ENCODE data around the gene KDSR.

KDSR gene, protein sequence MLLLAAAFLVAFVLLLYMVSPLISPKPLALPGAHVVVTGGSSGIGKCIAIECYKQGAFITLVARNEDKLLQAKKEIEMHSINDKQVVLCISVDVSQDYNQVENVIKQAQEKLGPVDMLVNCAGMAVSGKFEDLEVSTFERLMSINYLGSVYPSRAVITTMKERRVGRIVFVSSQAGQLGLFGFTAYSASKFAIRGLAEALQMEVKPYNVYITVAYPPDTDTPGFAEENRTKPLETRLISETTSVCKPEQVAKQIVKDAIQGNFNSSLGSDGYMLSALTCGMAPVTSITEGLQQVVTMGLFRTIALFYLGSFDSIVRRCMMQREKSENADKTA

DNA sequence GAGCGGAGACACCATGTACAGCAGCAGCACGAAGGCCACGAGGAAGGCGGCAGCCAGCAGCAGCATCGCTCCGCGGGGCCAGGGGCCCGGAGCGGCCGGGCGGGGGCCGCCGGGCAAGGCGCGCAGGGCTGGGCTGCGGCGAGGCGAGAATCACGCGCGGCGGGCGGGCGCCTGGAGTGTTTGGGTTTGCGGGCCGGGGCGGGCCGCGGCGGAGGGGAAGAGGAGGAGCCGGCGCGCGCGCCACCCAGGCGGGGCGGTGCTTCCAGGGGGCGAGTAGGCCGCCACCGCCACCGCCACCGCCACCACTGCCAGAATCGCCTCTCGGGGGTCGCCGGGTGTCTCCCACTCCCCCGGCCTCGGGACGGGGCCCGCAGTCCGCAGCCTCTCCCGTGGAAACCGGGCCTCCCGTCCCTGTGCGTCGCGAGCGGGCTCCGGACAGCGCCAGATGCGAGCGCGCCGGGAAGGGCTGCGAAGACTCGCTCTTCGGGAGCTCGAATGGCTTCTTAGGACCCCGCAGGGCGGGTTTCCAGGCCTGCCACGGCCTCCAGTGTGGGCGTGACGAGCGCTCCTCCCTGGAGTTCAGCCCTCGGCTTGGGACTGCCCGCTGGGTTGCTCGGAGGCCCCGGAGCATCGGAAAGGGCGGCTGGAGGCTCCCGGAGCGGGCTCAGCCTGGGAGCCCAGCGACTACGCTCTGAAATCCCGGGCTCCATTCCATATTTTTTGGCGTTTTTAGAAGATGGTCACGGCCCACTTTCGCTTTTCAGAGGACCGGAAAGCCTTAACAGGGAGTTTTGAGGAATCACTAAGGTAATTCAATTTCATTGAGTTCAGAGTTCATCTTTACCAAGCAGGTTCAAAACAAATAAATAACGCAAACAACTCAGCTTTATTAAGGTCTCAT lies at the start of gene KDSR:
Gene KDSR (minus strand): TSS at position 154 of the 901 bp plus-strand sequence. CDS start 88 bp downstream, at position 66.
- DNase-seq: peak; percentile 82

DNA sequence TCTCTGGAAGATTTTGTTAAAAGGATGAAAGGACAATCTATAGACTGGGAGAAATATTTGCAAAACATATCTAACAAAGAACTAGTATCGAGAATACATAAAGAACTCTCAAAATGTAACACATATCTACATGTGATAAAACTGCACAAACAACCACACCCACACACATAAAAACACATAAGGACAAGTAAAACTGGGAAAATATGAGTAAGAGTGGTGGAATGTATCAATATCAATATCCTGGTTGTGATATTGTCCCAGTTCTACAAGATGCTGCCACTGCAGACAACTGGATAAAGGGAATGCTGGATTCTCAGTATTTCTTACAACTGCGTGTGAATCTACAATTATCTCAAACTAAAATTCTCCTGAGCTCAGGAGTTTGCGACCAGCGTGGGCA lies 45.9 kb upstream of the KDSR start:
- DNase-seq: no peak

DNA sequence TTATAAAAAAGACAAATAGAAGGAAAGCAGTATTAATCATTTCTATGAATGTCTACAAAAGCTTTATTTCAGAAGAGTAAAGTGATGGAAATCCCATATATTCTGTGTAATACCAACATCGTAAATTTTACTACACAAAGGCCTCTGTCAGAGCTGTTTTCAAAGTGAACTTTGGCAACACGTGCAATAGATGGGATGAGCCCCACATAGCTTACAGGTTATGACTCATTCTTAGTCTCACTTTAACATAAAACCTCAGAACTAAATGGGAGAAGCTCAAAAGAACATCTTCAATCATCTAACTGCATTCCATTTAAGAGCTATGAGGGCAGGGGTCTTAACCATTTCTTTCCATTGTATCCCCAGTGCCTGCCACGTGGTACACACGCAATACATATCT lies 43.8 kb upstream of the KDSR start:
- DNase-seq: no peak

DNA sequence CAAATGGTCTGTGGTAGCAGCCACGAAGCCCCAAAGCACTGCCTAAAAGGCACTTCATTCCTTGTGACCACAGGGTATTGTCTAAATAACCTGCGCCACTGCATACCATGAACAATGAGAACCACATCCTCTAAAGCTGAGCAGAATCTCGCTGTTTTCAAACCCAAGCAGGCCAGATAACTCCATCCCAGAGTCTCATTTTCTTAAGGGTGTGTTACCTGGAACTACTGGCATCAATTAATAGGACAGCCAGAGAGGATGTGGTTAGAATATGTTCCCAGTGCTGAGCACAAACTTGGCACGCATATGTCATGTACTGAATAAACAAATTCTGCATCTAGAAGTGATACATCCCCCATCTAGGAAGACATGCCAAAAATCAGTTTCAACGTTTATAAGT lies 42.3 kb upstream of the KDSR start:
- DNase-seq: no peak

DNA sequence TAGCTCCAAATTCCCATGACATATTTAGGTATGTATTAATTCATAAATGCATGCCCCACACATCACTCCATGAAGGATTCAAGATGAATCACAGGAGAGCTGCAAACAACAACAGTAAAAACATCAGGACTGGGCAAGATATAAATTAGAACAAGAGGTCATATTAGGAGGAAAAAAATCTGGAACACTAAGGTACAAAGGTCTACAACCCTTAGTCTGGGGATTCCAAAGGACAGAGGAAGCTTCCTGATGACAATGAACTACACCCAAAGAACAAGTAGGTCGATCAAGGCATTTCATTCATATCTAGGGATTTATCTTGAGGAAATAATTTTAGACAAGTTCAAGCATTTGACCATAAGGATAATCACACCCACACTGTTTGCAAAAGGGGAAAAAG lies 40.7 kb upstream of the KDSR start:
- DNase-seq: no peak

DNA sequence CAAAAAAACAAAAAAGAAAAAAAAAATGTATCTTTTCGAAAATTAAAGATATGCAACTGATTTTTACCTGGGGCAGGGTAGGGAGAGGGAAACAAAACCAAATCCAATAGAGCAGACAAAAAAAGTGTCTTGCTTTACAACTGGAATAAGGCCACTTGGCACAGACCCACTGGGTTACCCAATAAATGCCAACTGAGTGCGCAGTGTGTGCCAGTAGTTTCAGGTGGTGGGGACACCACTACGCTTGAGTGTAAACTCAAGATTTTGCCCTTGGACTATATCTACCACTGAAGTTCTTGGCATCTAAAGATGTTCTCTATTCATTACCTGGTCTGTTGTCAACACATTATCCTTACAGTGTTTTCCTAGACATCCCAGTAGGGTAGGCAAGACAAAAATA lies 39.0 kb upstream of the KDSR start:
- no peak for DNase-seq

DNA sequence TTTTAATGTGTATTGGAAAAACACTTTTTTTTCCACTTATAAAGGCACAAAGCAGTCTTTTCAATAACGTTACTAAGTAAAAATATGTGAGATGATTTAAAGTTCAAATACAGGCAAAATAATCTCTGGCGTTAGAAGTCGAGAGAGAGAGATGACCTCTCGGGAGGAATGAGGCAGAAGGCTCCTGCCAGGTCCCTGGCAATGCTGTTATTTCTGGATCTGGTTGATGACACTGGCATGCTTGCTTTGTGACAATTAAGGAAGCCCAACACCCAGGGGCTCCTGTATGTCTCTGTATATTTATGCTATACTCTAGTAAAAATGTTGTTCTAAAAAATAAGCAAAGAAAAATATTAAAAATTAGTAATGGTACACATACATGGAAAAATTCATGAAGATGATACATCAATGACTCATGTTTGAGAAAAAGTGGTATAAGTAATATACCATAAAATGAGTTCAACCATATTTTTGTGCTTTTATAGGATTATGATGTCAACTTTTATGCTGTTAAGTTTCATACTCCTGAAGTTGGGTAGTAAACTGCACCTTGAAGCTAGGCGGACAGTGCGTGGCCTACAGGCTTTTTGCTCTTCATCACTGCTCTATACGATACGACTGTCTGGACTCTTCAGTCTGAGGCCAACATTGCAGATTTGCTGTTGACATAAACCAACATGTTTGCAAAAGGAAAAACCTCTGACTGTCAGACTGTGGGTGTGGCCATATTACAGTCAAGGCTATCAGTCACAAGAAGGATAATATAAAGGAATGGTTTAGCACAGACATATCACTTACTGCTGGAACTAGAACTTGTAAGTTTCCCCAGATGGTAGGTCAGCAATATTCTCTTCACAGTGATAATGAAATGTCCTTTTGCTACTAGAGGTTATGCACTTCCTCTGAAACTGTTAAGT lies 35.5 kb upstream of the KDSR start:
- no peak for DNase-seq

DNA sequence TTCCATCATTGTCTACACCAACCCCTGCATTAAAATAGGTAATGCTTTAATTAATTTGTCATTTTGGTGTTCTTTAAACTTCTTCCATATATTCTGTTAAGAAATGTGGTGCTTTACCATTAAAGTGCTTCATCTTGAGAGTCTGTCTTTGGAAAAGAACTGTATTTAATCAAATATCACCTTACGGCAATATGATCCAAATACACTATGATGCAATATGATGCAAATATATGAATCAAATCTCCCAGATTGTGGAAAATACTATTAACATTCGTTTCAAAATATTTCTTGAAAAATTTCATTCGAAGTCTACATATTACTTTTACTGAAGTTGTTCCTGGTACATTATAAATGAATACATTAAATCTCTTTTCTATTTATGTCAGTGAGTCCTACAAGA lies 32.3 kb upstream of the KDSR start:
- no peak for DNase-seq

DNA sequence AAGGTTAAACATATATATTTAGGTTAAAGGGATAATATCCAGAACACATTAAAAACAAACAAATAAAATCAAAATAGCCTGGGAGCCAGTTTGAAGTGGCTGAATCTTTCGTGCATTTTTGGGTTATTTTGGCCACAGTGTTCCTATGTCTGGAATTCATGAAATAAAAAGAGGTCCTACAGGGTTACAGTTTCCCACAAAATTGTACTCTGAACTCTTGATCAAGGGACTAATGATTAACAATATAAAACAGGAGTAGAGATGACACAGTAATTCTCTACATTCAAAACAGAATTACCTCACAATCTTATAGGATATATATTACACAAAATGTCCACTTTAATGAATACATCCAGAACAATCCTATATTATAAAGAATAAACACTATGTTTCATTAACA lies 30.3 kb upstream of the KDSR start:
- no peak for DNase-seq

DNA sequence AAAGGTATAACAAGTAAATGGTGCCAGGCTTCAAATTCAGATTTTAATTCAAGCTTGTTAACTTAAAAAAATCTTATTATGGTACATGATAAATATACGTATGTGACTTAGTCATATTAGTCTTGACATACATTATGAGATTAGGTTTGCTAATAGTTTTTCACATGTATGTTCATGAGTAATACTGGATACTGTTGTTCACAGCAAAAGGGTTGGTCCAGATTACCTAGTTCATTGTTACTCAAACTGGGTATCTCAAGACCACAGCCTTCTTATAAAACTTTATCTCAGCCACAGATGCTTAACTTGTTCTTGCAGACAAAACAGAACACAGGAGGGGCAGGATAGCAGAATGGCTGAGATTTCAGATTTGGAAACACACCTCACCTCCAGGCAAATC lies 28.5 kb upstream of the KDSR start:
- DNase-seq: no peak

DNA sequence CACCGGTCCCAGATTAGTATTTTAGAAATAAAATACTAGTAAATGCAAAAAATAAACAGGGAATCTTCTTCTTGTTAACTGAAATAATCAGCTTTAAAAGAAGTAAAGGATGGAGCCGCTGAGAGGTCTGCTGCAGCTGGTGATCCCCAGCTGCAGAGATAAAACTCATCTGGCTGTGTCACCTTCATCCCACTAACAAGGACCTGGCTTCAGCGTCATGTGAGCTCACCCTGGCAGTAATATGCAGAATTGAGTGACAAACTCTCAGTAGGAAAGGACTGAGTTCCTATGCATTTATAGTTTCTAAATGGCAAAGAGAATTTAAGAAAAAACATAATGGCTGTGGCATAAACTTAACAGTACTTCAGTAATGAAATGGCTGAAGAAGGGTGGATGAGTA lies 27.9 kb upstream of the KDSR start:
- no peak for DNase-seq

DNA sequence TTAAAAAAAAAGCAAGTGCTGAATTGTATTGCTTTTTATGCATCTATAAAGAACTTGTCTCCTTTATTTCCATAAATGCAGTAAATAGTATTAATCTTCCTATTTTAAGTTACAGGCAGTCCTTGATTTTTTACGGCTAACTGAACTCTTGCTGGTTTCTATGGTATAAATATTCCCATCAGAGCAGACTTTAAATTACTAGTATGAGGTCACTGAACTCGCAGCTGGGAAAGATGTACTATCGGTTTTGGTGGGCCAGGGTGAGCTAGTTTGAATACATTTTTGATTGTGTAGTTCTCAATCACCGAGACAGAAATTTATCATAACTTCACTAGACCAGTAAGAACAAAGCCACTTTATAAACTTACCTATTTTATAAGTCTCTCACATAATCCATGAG lies 20.9 kb upstream of the KDSR start:
- no peak for DNase-seq

DNA sequence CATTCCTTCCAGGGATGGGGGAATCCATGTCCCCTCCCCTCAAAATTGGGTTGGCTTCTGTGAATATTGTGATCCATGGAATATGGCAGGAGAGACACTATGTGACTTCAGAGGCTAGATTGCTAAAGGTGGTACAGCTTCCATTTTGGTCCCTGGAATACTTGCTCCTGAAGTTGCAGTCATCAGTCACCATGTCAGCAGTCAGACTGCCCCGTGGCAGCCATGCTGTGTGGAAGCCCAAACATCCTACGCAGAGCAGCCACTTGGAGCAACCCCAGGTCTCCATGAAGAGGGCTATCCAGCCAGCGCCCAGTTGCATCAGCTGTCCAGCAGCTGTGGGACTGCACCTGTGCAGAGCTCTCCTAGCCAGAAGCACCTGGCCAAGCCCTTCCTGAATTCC lies 15.8 kb upstream of the KDSR start:
- DNase-seq: no peak

DNA sequence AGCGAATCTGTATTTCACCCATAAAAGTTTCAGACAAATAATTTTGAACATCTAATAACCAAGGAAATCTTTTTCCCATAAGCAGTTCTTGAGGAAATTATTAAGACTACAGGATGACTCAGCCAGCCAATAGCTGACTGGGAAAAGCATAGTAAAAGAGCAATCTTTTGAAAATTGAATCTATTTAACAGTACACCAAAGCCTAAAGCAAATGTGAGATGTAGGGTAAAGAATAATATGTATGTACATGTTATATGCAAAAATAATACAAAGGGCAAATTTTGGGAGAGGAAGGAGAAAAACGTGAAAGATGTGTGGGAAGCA lies 12.6 kb upstream of the KDSR start:
- no peak for DNase-seq

DNA sequence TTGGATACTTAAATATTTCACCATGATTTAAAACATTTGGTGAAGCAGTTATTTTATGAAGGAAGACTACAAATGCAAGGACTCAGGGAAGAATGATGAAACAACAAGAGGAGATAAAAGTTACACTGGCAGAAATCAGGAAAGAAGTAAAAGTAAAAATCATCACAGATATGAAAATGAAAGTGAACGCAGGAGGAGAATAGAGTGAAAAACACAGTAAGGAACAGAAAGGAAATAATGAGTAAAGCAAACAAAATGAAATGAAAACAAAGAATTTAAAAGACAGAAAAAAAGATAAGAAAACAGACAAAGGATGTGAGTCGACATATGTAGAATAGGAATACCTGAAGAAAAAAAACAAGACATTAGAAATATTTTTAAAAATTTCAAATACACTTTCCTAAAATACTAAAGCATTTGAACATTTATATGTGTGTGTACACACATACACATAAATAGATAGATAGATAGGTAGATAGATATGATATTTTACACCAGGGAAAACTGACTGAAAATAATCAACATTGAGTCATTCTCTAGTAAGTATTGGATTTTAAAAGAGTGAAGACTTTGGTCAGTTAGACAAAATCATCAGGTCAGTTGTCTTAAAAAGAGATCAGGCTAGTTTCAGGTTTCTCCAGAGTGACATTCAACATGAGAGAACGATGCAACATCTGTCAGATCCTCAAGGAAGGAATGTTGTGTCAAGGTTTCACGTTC lies 12.1 kb upstream of the KDSR start:
- no peak for DNase-seq

DNA sequence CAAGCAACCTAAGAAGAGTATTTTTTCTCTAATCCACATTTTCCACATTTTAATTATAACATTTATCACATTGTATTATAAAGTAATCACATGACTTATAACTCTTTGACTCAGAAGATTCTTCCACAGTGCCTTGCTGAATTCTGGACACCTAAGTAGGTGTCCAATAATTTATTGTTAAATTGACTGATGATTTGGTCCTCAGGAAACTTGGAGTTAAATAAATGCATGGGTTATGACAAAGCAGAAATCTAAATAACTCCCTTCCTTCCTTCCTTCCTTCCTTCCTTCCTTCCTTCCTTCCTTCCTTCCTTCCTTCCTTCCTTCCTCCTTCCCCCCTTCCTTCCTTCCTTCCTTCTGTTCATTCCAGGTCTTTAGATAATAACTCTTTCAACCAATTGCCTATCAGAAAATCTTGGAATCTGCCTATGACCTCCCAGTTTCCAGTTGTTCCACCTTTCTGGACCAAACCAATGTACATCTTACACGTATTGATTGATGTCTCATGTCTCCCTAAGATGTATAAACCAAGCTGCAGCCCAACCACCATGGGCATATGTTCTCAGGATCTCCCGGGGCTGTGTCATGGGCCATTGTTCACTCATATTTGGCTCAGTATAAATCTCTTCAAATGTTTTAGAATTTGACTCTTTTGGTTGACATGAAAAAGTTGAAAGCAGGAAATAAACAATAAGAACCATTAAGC lies 10.4 kb upstream of the KDSR start:
- no peak for DNase-seq

DNA sequence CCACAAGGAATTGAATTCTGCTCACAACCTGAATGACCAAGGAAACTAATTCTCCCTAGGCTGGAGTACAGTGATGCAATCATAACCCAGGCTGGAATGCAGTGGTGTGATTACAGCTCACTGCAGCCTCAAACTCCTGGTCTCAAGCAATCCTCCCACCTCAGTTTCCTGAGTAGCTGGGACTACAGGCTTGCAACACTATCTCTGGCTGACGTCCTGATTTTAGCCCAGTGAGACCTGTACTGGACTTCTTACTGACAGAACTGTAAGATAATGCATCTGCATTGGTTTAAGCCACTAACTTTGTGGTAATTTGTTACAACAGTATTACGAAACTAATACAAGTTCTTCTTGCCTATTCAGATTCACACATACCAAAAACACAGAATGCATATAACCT lies 9.5 kb upstream of the KDSR start:
- no peak for DNase-seq

DNA sequence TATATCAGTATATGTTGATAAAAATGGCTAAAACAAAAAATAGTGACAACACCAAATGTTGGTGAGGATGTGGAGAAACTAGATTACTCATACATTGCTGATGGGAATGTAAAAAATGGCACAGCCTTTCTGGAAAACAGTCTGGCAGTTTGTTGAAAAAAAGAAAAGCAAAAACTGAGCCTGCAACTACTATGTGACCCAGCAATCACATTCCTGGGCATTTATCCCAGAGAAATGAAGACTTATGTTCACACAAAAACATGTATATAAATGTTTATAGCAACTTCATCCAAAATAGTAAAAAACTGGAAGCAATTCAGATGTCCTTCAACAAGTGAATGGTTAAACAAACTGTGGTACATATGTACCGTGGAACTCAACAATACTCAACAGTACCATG lies 7.5 kb upstream of the KDSR start:
- DNase-seq: no peak

DNA sequence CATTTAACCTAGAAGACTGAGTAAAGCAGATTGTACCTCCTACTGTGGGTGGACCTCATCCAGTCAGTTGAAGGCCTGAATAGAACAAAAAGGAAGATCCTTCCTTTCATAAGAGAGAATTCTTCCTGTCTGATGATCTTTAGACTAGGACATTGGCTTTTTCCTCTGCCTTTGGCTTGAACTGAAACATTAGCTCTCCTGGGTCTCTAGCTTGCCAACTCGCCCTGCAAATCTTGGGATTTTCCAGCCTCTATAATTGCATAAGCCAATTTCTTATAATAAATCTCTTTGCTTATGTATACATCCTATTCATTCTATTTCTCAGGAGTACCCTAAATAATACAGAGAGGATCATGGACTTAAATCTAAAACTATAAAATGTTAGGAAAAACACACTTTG lies 6.2 kb upstream of the KDSR start:
- DNase-seq: no peak

DNA sequence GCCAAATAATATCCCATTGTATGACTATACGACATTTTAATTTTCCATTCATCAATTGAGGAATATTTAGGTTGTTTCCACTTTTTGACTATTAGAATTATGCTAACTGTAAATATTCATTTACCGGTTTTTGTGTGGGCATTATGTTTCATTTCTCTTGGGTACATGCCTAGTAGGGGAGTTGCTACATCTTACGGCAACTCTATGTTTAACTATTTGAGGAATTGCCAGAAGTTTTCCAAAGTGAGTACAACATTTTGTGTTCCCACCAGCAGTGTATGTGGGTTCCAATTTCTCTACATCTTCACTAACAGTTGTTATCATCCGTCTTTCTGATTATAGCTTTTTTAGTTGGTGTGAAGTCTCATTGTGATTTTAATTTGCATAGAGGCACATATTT lies 1.6 kb upstream of the KDSR start:
- DNase-seq: no peak

DNA sequence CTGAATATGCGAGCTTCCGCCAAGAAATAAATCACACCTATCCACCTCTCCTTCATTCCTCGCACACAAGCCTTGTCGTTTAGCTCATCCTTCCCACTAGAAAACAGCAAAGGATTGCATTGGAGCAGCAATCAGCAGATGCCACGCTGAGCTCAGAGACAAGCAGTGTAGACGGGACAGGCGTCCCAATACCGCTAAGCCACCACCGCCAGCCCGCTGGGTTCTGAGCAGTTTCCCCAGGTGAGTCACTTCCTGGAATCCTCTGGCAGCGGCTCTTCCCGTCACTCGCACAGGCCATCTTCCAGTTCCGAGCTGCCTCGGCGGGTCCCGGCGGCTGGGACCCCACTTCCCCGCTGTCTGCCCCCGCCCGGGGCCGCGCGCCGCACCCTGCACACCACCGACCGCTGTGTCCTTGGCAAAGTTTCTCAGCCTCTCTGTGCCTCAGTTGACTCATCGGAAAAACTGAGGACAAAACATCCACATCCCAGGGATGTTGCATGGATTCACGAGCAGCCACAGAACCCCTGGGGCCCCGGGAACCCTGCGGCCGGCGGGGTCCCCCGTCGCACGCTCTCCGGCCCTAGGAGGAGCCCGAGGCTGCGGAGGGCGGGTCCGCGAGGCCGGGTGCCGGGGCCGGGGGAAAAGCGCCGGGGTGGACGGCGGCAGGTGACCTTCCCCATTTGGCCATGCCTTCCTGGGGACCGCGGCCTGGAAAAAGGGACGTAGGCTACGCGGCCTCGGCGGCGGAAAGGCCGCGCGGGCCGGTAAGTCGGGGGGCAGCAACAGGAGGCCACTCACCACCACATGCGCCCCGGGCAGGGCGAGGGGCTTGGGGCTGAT lies 573 bp downstream of the KDSR start:
- peak; percentile 66 for DNase-seq

All from stimulated activated CD4-positive, alpha-beta T cell treated with anti-CD3 and anti-CD28 coated beads, Interleukin-12 subunit alpha, Interleukin-12 subunit beta, amount 100 ng/mL, for 4 hours (primary cell).